GM12891 (cell line): Measurements from ENCODE around the gene RBM18.

ENCODE experiments used
- DNase-seq: peaks from one replicate; pipeline ENCODE4 v3.0.0; 2011; ENCODE audit warnings: low spot score; ENCODE audit not compliant: insufficient read length
- FAIRE-seq: peaks from 2 replicates; lab custom pipeline; 2011; peaks lifted over from hg19 to GRCh38; lab: Jason Lieb, UNC
- PAX5 ChIP-seq: IDR thresholded peaks from 2 replicates; pipeline ENCODE4 v1.6.1; 2011; ENCODE audit warnings: low read length, moderate library complexity, mild to moderate bottlenecking; ENCODE audit not compliant: insufficient read depth, severe bottlenecking
- POLR2A ChIP-seq: IDR thresholded peaks from 2 replicates; pipeline ENCODE4 v1.6.1; 2011; ENCODE audit warnings: low read depth, low read length, control low read depth
- POLR2AphosphoS5 ChIP-seq: IDR thresholded peaks from 2 replicates; pipeline ENCODE4 v1.6.1; 2011; ENCODE audit warnings: low read depth, low read length, control low read depth
- POU2F2 ChIP-seq: IDR thresholded peaks from 2 replicates; pipeline ENCODE4 v1.6.1; 2011; ENCODE audit warnings: low read depth, mild to moderate bottlenecking, control low read depth, low read length, moderate library complexity
- SPI1 ChIP-seq: IDR thresholded peaks from 2 replicates; pipeline ENCODE4 v1.6.1; 2011; ENCODE audit warnings: low read depth, low read length, control low read depth
- TAF1 ChIP-seq: IDR thresholded peaks from 2 replicates; pipeline ENCODE4 v1.6.1; 2011; ENCODE audit warnings: low read depth, low read length, control low read depth

RBM18 gene

GRCh38 chr9:122217640-122218039, 47.0 kb downstream of the RBM18 start:
- DNase-seq: no peak
- FAIRE-seq: no peak
- no peak for TF ChIP-seq POLR2A
- TF ChIP-seq TAF1: no peak

GRCh38 chr9:122216798-122217418, 47.7 kb downstream of the RBM18 start:
- no peak for TF ChIP-seq POU2F2
- no peak for TF ChIP-seq PAX5
- no peak for TF ChIP-seq POLR2AphosphoS5
- TF ChIP-seq TAF1: no peak
- TF ChIP-seq SPI1: no peak
- TF ChIP-seq POLR2A: no peak
- FAIRE-seq (no peak), DNase-seq (no peak)

GRCh38 chr9:122216138-122216797, 48.4 kb downstream of the RBM18 start:
- TF ChIP-seq SPI1: no peak
- no peak for TF ChIP-seq POU2F2
- no peak for TF ChIP-seq PAX5
- TF ChIP-seq POLR2AphosphoS5: no peak
- no peak for FAIRE-seq
- DNase-seq: no peak

GRCh38 chr9:122215663-122216062, 49.0 kb downstream of the RBM18 start:
- DNase-seq (no peak), FAIRE-seq (no peak)
- TF ChIP-seq TAF1: no peak
- TF ChIP-seq SPI1: no peak
- no peak for TF ChIP-seq POLR2A
- no peak for TF ChIP-seq POU2F2
- no peak for TF ChIP-seq PAX5
- TF ChIP-seq POLR2AphosphoS5: no peak

- TF ChIP-seq POU2F2: no peak
- no peak for TF ChIP-seq POLR2AphosphoS5
- TF ChIP-seq TAF1: no peak
- no peak for TF ChIP-seq POLR2A
- no peak for TF ChIP-seq SPI1
- no peak for TF ChIP-seq PAX5
- FAIRE-seq: no peak
- DNase-seq: no peak
These were observed 50.1 kb downstream of the RBM18 start for GRCh38 chr9:122214507-122214906.

- DNase-seq (peak; percentile 78), FAIRE-seq (peak; percentile 47)
- no peak for TF ChIP-seq PAX5
- TF ChIP-seq POLR2A: no peak
- TF ChIP-seq POU2F2: no peak
- TF ChIP-seq TAF1: no peak
- TF ChIP-seq SPI1: no peak
- TF ChIP-seq POLR2AphosphoS5: no peak
These were observed 50.8 kb downstream of the RBM18 start for GRCh38 chr9:122213589-122214413.

- DNase-seq: no peak
- no peak for FAIRE-seq
- TF ChIP-seq POLR2AphosphoS5 (no peak), POLR2A (no peak), POU2F2 (no peak), TAF1 (no peak), SPI1 (no peak), PAX5 (no peak)
These were observed 51.5 kb downstream of the RBM18 start for GRCh38 chr9:122213102-122213588.

- no peak for TF ChIP-seq TAF1
- TF ChIP-seq POU2F2: no peak
- TF ChIP-seq SPI1: no peak
- no peak for TF ChIP-seq POLR2AphosphoS5
- no peak for TF ChIP-seq PAX5
- TF ChIP-seq POLR2A: no peak
- no peak for FAIRE-seq
- DNase-seq: no peak
These were observed 52.1 kb downstream of the RBM18 start for GRCh38 chr9:122212473-122213004.

- no peak for FAIRE-seq
- no peak for DNase-seq
- no peak for TF ChIP-seq POLR2AphosphoS5
- no peak for TF ChIP-seq TAF1
- no peak for TF ChIP-seq POU2F2
- TF ChIP-seq SPI1: no peak
- TF ChIP-seq POLR2A: no peak
These were observed 55.2 kb downstream of the RBM18 start for GRCh38 chr9:122209451-122209850.
